CD4-positive, CD25-positive, alpha-beta regulatory T cell (primary cell): ENCODE data around the gene MAP1B. TPM values are rescaled to one million over a fixed set of nuclear protein-coding genes. Genes with fewer than 3 reads are reported as not detected.

ENCODE experiments used
- ATAC-seq, 2 donors: fragments of 150-1000 bp; cut with Tn5 transposase; one replicate each; pipeline ENCODE4 v1.10.0; 2021; ENCODE audit warnings: low read depth in 2 of 2, moderate number of reproducible peaks in 2 of 2, moderate library complexity in 1 of 2
- DNase-seq, 3 donors: peaks; one replicate each; pipeline versions ENCODE4 v3.0.0 to v3.0.0-alpha.2; 2012 to 2022; ENCODE audit warnings: mixed read lengths in 1 of 3
- H3K27ac ChIP-seq: one replicate; pipeline ENCODE4 v1.7.0; 2013; ENCODE audit warnings: mild to moderate bottlenecking, low read length; ENCODE audit not compliant: insufficient read depth, poor library complexity, severe bottlenecking
- H3K27me3 ChIP-seq: one replicate; pipeline ENCODE4 v1.7.0; 2013; ENCODE audit warnings: low read length; ENCODE audit not compliant: control insufficient read depth, insufficient read depth
- H3K36me3 ChIP-seq: one replicate; pipeline ENCODE4 v1.7.0; 2013; ENCODE audit warnings: mild to moderate bottlenecking, low read length, moderate library complexity; ENCODE audit not compliant: control insufficient read depth, insufficient read depth
- H3K4me1 ChIP-seq: 2 replicates; pipeline ENCODE4 v1.7.0; 2013; ENCODE audit warnings: mild to moderate bottlenecking, low read length; ENCODE audit not compliant: insufficient read depth, control insufficient read depth, poor library complexity, severe bottlenecking
- H3K4me3 ChIP-seq: one replicate; pipeline ENCODE4 v1.7.0; 2013; ENCODE audit warnings: low read depth, mild to moderate bottlenecking, low read length, moderate library complexity
- H3K9me3 ChIP-seq, 2 experiments: 1 replicate in 1 of 2; 2 replicates in 1 of 2; pipeline ENCODE4 v1.7.0; 2013; ENCODE audit warnings: low read length in 2 of 2, mild to moderate bottlenecking in 1 of 2, moderate library complexity in 1 of 2; ENCODE audit not compliant: control insufficient read depth in 2 of 2
- H3K27ac Mint-ChIP-seq, 3 donors: one replicate each; pipeline ENCODE4 v1.8.0; 2020 to 2022; ENCODE audit warnings: mild to moderate bottlenecking in 3 of 3, mixed read lengths in 3 of 3, moderate library complexity in 2 of 3
- H3K27me3 Mint-ChIP-seq: one replicate; pipeline ENCODE4 v1.8.0; 2022; ENCODE audit warnings: mild to moderate bottlenecking, mixed read lengths
- H3K36me3 Mint-ChIP-seq: one replicate; pipeline ENCODE4 v1.8.0; 2020; ENCODE audit warnings: mixed read lengths
- H3K4me1 Mint-ChIP-seq, 4 donors: one replicate each; pipeline ENCODE4 v1.8.0; 2020 to 2022; ENCODE audit warnings: mixed read lengths in 4 of 4, mild to moderate bottlenecking in 1 of 4
- H3K4me3 Mint-ChIP-seq, 4 donors: one replicate each; pipeline ENCODE4 v1.8.0; 2020 to 2022; ENCODE audit warnings: mild to moderate bottlenecking in 4 of 4, mixed read lengths in 4 of 4, moderate library complexity in 3 of 4
- H3K9me3 Mint-ChIP-seq, 7 donors: one replicate each; pipeline ENCODE4 v1.8.0; 2020 to 2022; ENCODE audit warnings: mixed read lengths in 7 of 7, mild to moderate bottlenecking in 3 of 7, moderate library complexity in 2 of 7
- polyA plus RNA-seq, 4 donors: library from polyadenylated mRNA; unstranded; fragments of 300-500 nt; fragmentation: Illumina TruSeq; gene quantifications; one replicate each; pipeline ENCODE4 v1.2.3, GENCODE V29; 2021
- total RNA-seq: library from RNA; stranded (reverse); gene quantifications from one replicate; pipeline ENCODE4 v1.2.3, GENCODE V29; 2022

MAP1B gene
- total and polyA plus RNA-seq, 5 donors from 2014 or later = 0.12 to 0.23 (median 0.14) TPM

DNA sequence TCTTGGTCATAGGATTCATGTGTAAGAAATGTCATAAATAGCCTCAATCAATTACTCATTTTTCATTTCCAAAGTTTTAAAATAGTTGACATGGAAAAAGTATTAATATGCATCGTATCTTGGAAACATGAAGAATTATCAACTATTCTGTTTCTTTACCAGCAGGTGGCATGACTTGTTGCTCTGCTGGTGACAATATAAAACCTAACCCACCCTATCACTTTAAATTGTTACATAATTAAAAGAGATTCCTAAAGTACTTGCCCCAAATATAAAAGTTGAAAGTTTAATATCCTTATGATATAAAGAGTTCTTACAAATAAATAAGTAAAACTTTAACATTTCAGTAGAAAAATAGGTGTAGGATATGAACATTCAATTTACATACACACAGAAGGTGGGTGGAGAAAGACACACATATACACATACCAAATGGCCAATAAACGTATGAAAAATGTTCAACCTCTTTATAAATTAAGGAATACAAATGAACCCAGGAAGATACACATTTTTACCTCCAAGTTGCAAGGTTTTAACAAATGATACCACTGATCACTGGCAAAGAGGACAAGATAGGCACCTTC, 30.6 kb downstream of the MAP1B start:
- Mint-ChIP-seq H3K36me3 (no peaks in the 10 kb centered on the region), H3K4me3 (no peak overlapping the region), H3K27ac (no peak overlapping the region), H3K27me3 (peaks cover 32% of the 10 kb centered on the region), H3K4me1 (peaks cover 0 to 6% (median 0%) of the 10 kb centered on the region in 4 donors), H3K9me3 (no peaks in the 10 kb centered on the region)
- H3K36me3 ChIP-seq = no peaks in the 10 kb centered on the region
- no peaks in the 10 kb centered on the region for H3K9me3 ChIP-seq
- ATAC-seq (no peak), DNase-seq (peak in 2 of 3 donors; percentile 12 to 39)
- peaks cover 20% of the 10 kb centered on the region for H3K27me3 ChIP-seq
- H3K4me1 ChIP-seq = no peaks in the 10 kb centered on the region
- H3K4me3 ChIP-seq = no peak overlapping the region
- no peak overlapping the region for H3K27ac ChIP-seq

DNA sequence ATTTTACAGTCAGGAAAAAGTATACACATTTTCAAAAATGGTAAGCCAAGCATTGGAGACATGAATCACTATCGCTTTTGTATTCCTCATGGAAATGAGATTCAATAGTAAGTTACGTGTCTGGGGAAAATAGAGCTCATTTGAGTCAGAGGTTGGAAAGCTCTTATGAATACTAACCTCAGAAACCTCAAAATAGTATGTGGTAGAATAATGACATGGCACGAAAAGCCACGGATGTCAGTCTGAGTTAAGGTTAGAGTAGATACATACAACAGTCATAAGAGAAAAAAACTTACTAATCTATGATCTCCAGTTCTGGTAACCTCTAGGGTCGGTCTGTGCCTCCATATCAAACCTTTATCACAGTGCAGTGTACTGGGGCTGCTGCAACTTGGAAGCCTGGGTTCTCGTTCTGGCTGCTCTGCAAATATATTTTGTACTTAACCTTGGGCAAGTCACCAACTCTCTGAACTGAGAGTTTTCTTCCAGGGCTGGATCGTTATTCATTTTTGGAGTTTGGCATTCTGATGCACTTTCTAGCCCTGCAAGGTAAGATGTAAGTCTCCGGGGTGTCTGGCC, 31.8 kb downstream of the MAP1B start:
- no peak overlapping the region for H3K4me3 Mint-ChIP-seq
- Histone ChIP-seq H3K27me3 (peaks cover 16% of the 10 kb centered on the region), H3K4me3 (no peak overlapping the region), H3K4me1 (no peaks in the 10 kb centered on the region), H3K27ac (no peak overlapping the region), H3K9me3 (no peaks in the 10 kb centered on the region), H3K36me3 (no peaks in the 10 kb centered on the region)
- no peaks in the 10 kb centered on the region for H3K9me3 Mint-ChIP-seq
- peak overlapping the region in 1 of 3 donors; percentile 20 for H3K27ac Mint-ChIP-seq
- DNase-seq (peak in 1 of 3 donors; percentile 34), ATAC-seq (no peak)
- no peaks in the 10 kb centered on the region for H3K36me3 Mint-ChIP-seq
- peaks cover 0 to 6% (median 0%) of the 10 kb centered on the region in 4 donors for H3K4me1 Mint-ChIP-seq
- peaks cover 32% of the 10 kb centered on the region for H3K27me3 Mint-ChIP-seq

DNA sequence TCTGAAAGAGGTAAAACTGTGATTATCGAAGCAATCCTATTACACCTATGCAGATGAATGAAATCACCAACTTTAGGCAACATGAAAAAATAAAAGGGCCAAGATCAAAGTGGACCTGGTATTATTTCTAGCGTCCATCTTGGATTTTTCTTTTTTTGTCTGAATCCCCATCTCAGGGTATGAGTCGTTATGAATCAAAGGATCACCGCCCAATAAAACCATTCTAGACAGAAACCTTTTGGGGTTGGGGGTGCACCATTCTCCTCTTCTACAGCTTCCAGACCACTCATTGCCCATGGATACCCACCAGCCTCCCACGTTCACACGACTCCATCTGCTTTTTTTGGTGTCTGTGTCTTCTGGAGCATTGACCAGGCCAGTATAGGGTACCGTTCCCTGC, 33.4 kb downstream of the MAP1B start:
- Mint-ChIP-seq H3K27ac (no peak overlapping the region), H3K9me3 (no peaks in the 10 kb centered on the region), H3K27me3 (peaks cover 23% of the 10 kb centered on the region), H3K4me3 (no peak overlapping the region), H3K4me1 (peaks cover 0 to 6% (median 0%) of the 10 kb centered on the region in 4 donors), H3K36me3 (no peaks in the 10 kb centered on the region)
- Histone ChIP-seq H3K27me3 (peaks cover 12% of the 10 kb centered on the region), H3K4me3 (no peak overlapping the region), H3K27ac (no peak overlapping the region), H3K9me3 (no peaks in the 10 kb centered on the region), H3K4me1 (no peaks in the 10 kb centered on the region), H3K36me3 (no peaks in the 10 kb centered on the region)
- ATAC-seq (no peak), DNase-seq (no peak)

DNA sequence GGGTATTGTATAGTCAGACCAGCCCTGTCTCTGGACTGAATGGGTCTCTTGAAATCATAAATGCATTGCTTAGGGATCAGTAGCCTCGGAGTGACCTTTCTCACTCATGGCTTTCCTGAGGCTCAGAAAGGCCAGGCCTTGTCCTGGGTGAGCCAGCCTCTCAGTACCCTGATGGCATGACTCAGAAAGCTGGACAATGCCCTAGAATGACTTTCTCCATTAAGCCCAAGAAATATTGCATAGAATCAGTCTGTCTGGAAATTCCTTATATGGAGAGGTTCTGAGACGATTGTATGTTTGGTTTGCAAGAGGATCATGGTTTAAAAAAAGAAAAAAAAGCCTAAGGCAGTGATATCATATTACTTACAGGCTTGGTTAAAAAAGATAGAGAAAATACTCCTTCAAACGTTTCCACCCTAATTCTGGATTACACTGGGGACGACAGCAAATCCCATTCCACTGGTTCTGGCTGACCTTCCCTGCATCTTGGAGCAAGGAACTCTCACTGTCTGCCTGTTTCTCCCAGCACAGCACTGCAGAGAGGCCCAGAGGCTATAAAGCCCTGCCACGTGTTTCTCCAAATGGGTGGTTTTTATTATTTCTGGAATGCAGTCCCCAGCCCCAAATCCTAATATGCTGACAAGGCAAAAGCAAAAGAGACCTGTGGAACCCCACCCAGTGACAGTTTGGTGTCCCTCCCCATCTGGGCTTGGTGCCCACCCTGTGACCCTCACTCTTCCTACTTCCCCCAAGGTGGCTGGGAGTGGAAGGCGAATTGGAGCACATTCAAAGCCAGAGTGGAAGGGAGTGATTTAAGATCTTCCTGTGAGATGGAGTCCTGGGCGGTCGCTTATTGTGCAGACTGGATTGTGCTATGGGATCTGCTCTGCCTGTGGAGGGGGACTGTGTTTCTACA, 34.4 kb downstream of the MAP1B start:
- DNase-seq (no peak), ATAC-seq (no peak)
- Histone ChIP-seq H3K4me1 (no peaks in the 10 kb centered on the region), H3K27me3 (peaks cover 12% of the 10 kb centered on the region), H3K9me3 (no peaks in the 10 kb centered on the region), H3K36me3 (no peaks in the 10 kb centered on the region), H3K4me3 (no peak overlapping the region), H3K27ac (no peak overlapping the region)
- H3K9me3 Mint-ChIP-seq = no peaks in the 10 kb centered on the region
- H3K27me3 Mint-ChIP-seq = peaks cover 23% of the 10 kb centered on the region
- H3K27ac Mint-ChIP-seq = no peak overlapping the region
- H3K4me3 Mint-ChIP-seq = no peak overlapping the region
- H3K36me3 Mint-ChIP-seq = no peaks in the 10 kb centered on the region
- peaks cover 0 to 6% (median 0%) of the 10 kb centered on the region in 4 donors for H3K4me1 Mint-ChIP-seq

DNA sequence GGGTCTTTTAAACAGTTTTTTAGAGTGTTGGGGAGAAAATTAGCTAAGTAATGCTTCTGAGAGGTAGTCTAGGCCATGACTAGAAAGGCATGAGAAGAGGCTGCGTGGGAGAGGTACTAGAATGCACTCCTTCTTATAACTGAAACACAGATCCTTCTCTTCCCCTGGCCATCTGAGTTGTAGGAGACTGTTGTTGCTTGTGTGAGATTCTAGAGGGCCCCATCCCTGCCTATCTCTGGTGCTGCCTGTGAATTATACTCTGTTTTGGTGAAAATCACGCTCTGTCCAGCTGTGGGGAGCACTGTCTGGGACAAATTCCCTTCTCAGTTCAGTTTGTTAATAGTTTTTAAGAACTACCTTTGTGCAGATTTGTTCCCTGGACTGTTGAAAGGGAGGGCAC, 37.5 kb downstream of the MAP1B start:
- ATAC-seq (no peak), DNase-seq (no peak)
- H3K4me3 ChIP-seq = no peak overlapping the region
- H3K9me3 ChIP-seq = no peaks in the 10 kb centered on the region
- Mint-ChIP-seq H3K4me1 (no peaks in the 10 kb centered on the region), H3K27ac (no peak overlapping the region), H3K27me3 (peaks cover 12% of the 10 kb centered on the region), H3K4me3 (no peak overlapping the region), H3K9me3 (no peaks in the 10 kb centered on the region), H3K36me3 (no peaks in the 10 kb centered on the region)
- H3K4me1 ChIP-seq = no peaks in the 10 kb centered on the region
- H3K27ac ChIP-seq = no peak overlapping the region
- no peaks in the 10 kb centered on the region for H3K36me3 ChIP-seq
- peaks cover 7% of the 10 kb centered on the region for H3K27me3 ChIP-seq

DNA sequence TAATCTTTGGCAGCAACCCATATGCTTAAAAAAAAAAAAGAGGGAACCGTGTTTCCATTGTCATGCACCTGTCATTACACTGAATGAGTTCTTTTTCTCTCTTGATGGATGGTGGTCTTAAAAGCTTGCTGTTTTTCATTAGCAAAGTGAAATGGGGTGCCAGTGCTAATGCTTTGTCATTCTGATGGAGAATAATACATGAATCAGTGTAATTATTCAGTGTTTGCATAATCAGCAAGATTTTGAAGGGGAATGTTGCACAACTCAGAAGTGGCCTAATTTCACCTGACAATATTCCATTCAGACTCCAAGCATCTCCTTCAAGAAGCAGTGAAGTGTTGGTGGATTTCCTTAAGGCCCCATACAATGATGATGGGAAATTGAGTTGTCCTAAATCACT, 38.1 kb downstream of the MAP1B start:
- no peaks in the 10 kb centered on the region for H3K4me1 Mint-ChIP-seq
- Histone ChIP-seq H3K27ac (no peak overlapping the region), H3K4me1 (no peaks in the 10 kb centered on the region), H3K27me3 (peaks cover 7% of the 10 kb centered on the region), H3K4me3 (no peak overlapping the region), H3K9me3 (no peaks in the 10 kb centered on the region), H3K36me3 (no peaks in the 10 kb centered on the region)
- DNase-seq = no peak
- no peak overlapping the region for H3K4me3 Mint-ChIP-seq
- H3K27me3 Mint-ChIP-seq = peaks cover 12% of the 10 kb centered on the region
- no peaks in the 10 kb centered on the region for H3K36me3 Mint-ChIP-seq
- no peaks in the 10 kb centered on the region for H3K9me3 Mint-ChIP-seq
- H3K27ac Mint-ChIP-seq = no peak overlapping the region
- no peak for ATAC-seq

DNA sequence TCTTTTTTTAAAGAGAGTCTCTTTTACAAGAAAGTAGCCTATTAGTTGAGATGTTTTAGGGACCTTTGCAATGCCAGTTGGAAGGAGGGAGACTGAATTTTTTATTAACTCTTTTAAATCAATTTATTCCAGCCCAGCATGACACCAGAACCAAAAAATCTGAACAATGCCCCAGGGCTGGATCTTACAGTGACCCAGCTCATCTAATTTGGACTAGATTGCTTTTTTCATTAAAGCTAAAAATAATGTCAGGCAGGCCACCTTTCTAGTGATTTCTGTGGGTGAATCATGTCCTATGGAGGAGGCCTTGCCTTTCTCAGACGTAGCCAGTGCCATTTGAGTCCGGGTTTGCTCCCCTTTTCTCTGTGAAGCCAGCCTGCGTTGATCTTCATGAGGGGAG, 38.8 kb downstream of the MAP1B start:
- ATAC-seq = no peak
- no peaks in the 10 kb centered on the region for H3K4me1 ChIP-seq
- DNase-seq = no peak

More for the DNA sequence above, 38.8 kb downstream of the MAP1B start:
- no peaks in the 10 kb centered on the region for H3K9me3 Mint-ChIP-seq
- no peak overlapping the region for H3K27ac ChIP-seq
- H3K27ac Mint-ChIP-seq = no peak overlapping the region
- H3K36me3 ChIP-seq = no peaks in the 10 kb centered on the region
- H3K9me3 ChIP-seq = no peaks in the 10 kb centered on the region
- H3K36me3 Mint-ChIP-seq = no peaks in the 10 kb centered on the region
- H3K4me3 Mint-ChIP-seq = no peak overlapping the region
- H3K27me3 ChIP-seq = peaks cover 4% of the 10 kb centered on the region
- peaks cover 9% of the 10 kb centered on the region for H3K27me3 Mint-ChIP-seq
- H3K4me3 ChIP-seq = no peak overlapping the region
- H3K4me1 Mint-ChIP-seq = no peaks in the 10 kb centered on the region
